ENCODE results near the gene ACOX3. TPM values are rescaled to one million over a fixed set of nuclear protein-coding genes. Genes with fewer than 3 reads are reported as not detected.

The ACOX3 gene
- total and polyA plus RNA-seq, 10 of the 15 experiments (the other 5 are each of a cell fraction or from before 2014, with no cell fraction given), result 2.0 to 24.5 (median 14.0) TPM

DNA sequence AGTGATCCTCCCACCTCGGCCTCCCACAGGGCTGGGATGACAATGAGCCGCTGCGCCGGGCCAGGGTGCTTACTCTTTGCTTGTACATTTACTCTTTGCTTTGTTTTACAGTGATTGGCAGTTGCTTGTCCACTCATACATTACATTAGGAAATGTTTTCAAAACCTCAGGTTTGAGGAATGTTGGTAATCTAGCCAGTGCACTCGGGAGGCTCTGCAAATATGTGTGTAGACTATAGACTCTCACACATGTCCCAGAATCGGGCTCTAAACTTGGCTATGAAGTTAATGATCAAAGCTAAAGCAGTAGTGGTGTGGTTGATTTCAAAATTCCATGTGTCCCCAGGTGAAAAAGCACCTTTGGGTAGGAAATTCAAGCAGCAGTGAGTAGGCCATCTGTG, 20.6 kb upstream of the ACOX3 start (continued):
- TF ChIP-seq, protein P1, sequence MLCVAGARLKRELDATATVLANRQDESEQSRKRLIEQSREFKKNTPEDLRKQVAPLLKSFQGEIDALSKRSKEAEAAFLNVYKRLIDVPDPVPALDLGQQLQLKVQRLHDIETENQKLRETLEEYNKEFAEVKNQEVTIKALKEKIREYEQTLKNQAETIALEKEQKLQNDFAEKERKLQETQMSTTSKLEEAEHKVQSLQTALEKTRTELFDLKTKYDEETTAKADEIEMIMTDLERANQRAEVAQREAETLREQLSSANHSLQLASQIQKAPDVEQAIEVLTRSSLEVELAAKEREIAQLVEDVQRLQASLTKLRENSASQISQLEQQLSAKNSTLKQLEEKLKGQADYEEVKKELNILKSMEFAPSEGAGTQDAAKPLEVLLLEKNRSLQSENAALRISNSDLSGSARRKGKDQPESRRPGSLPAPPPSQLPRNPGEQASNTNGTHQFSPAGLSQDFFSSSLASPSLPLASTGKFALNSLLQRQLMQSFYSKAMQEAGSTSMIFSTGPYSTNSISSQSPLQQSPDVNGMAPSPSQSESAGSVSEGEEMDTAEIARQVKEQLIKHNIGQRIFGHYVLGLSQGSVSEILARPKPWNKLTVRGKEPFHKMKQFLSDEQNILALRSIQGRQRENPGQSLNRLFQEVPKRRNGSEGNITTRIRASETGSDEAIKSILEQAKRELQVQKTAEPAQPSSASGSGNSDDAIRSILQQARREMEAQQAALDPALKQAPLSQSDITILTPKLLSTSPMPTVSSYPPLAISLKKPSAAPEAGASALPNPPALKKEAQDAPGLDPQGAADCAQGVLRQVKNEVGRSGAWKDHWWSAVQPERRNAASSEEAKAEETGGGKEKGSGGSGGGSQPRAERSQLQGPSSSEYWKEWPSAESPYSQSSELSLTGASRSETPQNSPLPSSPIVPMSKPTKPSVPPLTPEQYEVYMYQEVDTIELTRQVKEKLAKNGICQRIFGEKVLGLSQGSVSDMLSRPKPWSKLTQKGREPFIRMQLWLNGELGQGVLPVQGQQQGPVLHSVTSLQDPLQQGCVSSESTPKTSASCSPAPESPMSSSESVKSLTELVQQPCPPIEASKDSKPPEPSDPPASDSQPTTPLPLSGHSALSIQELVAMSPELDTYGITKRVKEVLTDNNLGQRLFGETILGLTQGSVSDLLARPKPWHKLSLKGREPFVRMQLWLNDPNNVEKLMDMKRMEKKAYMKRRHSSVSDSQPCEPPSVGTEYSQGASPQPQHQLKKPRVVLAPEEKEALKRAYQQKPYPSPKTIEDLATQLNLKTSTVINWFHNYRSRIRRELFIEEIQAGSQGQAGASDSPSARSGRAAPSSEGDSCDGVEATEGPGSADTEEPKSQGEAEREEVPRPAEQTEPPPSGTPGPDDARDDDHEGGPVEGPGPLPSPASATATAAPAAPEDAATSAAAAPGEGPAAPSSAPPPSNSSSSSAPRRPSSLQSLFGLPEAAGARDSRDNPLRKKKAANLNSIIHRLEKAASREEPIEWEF (IDR thresholded peaks at IDR 0.05; ENCODE audit: insufficient replicate concordance, low read depth, low read length), result no peak
- TF ChIP-seq MTA2 (IDR thresholded peaks at IDR 0.05; ENCODE audit: low read depth) (no peak), ELK1 (IDR thresholded peaks at IDR 0.05; ENCODE audit: low read depth, low read length) (no peak), FOXM1 (IDR thresholded peaks at IDR 0.05; ENCODE audit: low read depth, low read length) (no peak), CHD4 (IDR thresholded peaks at IDR 0.05) (no peak), TARDBP (IDR thresholded peaks at IDR 0.05; ENCODE audit: borderline replicate concordance) (no peak)
